ENCODE results near the gene GNPNAT1. TPM values are rescaled to one million over a fixed set of nuclear protein-coding genes. Genes with fewer than 3 reads are reported as not detected.

The GNPNAT1 gene
- total and polyA plus RNA-seq, 2 donors (not counting 3 experiments of a cell fraction or from before 2014, with no cell fraction given): 18.7 to 38.9 TPM

DNA sequence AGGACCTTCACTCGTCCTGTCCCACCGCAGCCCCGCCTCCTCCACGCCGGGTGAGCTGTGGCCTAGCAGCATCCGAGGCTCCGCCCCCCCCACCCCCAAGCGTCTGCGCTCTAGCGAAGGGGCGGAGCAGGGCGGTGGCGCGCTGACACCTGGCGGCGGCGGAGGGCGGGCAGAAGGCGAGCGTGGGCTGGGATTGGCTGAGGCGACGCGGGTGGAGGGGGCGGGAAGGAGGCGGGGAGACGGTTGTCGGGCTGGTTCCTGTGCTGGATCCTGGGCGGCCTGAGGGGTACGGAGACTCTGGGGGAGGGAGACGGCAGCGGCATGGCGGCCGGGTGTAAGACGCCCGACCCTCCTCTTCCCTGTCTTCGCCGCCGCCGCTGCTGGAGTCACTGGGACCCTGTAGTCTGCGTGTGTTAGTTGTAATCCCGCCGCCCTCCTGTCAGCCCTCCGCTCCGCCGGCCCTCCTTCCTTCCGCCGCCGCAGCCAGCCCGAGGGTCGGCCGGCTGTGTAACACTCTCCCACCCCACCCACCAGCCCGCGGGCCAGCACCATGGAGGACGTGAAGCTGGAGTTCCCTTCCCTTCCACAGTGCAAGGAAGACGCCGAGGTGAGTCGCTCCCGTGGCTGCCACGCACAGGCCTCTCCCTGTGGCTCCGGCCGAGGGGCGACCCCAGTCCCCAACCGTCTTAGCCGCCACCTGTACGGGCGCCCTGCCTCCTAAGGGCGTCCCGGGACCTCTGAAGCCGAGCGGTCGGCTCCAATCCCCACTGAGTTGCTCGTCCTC, 61.3 kb downstream of the GNPNAT1 start, which contains the start of gene STYX:
TSS of gene STYX (plus strand) at position 242 of the 784 bp plus-strand sequence. CDS start at position 551, 309 bp downstream.
- Histone ChIP-seq H3K9ac (replicated peaks; ENCODE audit: extremely low read depth, insufficient read depth, low read length) (peak within 1 kb of the TSS; percentile 70), H3K4me2 (ENCODE audit: insufficient read depth, low read length) (peak within 1 kb of the TSS; percentile 92), H4K20me1 (replicated peaks; ENCODE audit: control insufficient read depth, extremely low read depth, insufficient read depth, low read length) (no peaks in the 10 kb centered on the region), H2AFZ (ENCODE audit: low read depth, low read length) (peak within 1 kb of the TSS; percentile 85), H3K4me3 (replicated peaks in 1 of 3; ENCODE audit: insufficient read depth in 1 of 3, low read depth in 1 of 3, low read length in 3 of 3) (peak within 1 kb of the TSS; percentile 50 to 98 (median 88)), H3K27ac (ENCODE audit: insufficient read depth, low read depth, low read length) (peak within 1 kb of the TSS; percentile 29), H3K9me3 (replicated peaks; ENCODE audit: control insufficient read depth, insufficient read depth, low read length) (no peaks in the 10 kb centered on the region), H3K27me3 (ENCODE audit: control insufficient read depth in 2 of 2, insufficient read depth in 2 of 2, low read length in 2 of 2) (no peaks in the 10 kb centered on the region), H3K9me1 (replicated peaks; ENCODE audit: control insufficient read depth, extremely low read depth, insufficient read depth, low read length) (no peaks in the 10 kb centered on the region), H3K36me3 (ENCODE audit: control insufficient read depth in 2 of 2, extremely low read depth in 1 of 2, insufficient read depth in 2 of 2, low read length in 2 of 2) (peaks cover 0 to 8% of the 10 kb centered on the region in 2 experiments), H3K79me2 (ENCODE audit: control insufficient read depth, insufficient read depth, low read length) (peaks cover 16% of the 10 kb centered on the region), H3K4me1 (ENCODE audit: control insufficient read depth, extremely low read depth, insufficient read depth, low read length) (peaks cover 3% of the 10 kb centered on the region)
- intact Hi-C loops (cut with micrococcal nuclease) (loop anchor here (1.0 to 5.0 kb wide), 6 partner anchors 23 to 577 kb away; partner anchors contain the start of genes FERMT2, GNPNAT1, GPR137C and PSMC6), dilution Hi-C loops (cut with MboI; ENCODE audit: extremely low pct_ligation_motif_present, low sequenced_read_pairs) (no loop called here)
- peak; percentile 78 for TF ChIP-seq POLR2A (IDR thresholded peaks at IDR 0.05; ENCODE audit: low read depth, low read length)
- TF ChIP-seq MYC (IDR thresholded peaks at IDR 0.05; ENCODE audit: low read depth, low read length): no peak
- peak; percentile 79 for TF ChIP-seq POLR2AphosphoS5 (IDR thresholded peaks at IDR 0.05; ENCODE audit: insufficient read depth, low read depth, low read length)
- CTCF ChIA-PET: interaction anchor here (0.7 to 1.4 kb wide), 5 partner anchors 23 to 231 kb away, joined by 3 to 7 read pairs (median 3); partner anchors contain the start of genes FERMT2, GNPNAT1 and PSMC6
- DNase-seq (ENCODE audit: low read depth, low spot score) (peak; percentile 99), FAIRE-seq (peak; percentile 94)
- POLR2A ChIA-PET: interaction anchor here (0.8 to 1.2 kb wide), 3 partner anchors 18 to 61 kb away, joined by 4 to 8 read pairs (median 5); partner anchors contain the start of gene GNPNAT1
- TSS peak; percentile 64 for BruUV-seq (replicated peaks)

DNA sequence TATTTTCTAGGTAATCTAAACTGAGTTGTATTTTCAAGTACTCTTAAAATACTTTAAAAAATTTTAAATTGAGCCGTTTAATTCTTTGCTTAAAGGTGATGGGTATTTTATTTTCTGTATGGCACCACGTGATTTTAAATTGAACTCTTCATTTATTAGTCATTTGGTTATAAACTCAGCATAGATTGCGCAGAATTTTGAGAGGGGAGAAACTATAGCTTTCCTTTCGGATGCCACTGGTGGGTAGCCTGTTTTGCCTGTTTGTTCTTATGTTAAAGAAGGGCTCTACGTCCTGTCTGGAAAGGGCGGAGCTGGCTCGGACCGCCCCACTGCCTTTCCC, 61.9 kb downstream of the GNPNAT1 start:
- peaks cover 16% of the 10 kb centered on the region for H3K79me2 ChIP-seq (ENCODE audit: control insufficient read depth, insufficient read depth, low read length)
- H3K9ac ChIP-seq (replicated peaks; ENCODE audit: extremely low read depth, insufficient read depth, low read length): peak overlapping the region; percentile 45
- H3K36me3 ChIP-seq (ENCODE audit: control insufficient read depth in 2 of 2, extremely low read depth in 1 of 2, insufficient read depth in 2 of 2, low read length in 2 of 2): peaks cover 0 to 11% of the 10 kb centered on the region in 2 experiments
- DNase-seq (ENCODE audit: low read depth, low spot score) (no peak), FAIRE-seq (no peak)
- BruUV-seq (replicated peaks): no TSS peak
- H3K9me1 ChIP-seq (replicated peaks; ENCODE audit: control insufficient read depth, extremely low read depth, insufficient read depth, low read length): no peaks in the 10 kb centered on the region
- H3K27ac ChIP-seq (ENCODE audit: insufficient read depth, low read depth, low read length): no peak overlapping the region
- H4K20me1 ChIP-seq (replicated peaks; ENCODE audit: control insufficient read depth, extremely low read depth, insufficient read depth, low read length): no peaks in the 10 kb centered on the region
- no peak overlapping the region for H2AFZ ChIP-seq (ENCODE audit: low read depth, low read length)
- ChIA-PET POLR2A (interaction anchor here (0.5 to 1.2 kb wide), 3 partner anchors 15 to 62 kb away, joined by 3 to 8 read pairs (median 5); partner anchors contain the start of gene GNPNAT1), CTCF (interaction anchor here (0.7 to 1.0 kb wide), 4 partner anchors 22 to 231 kb away, joined by 3 to 5 read pairs (median 3); partner anchors contain the start of genes FERMT2, GNPNAT1 and PSMC6)
- H3K4me3 ChIP-seq (replicated peaks in 1 of 3; ENCODE audit: insufficient read depth in 1 of 3, low read depth in 1 of 3, low read length in 3 of 3): peak overlapping the region in 2 of 3 experiments; percentile 9 to 18
- no peaks in the 10 kb centered on the region for H3K9me3 ChIP-seq (replicated peaks; ENCODE audit: control insufficient read depth, insufficient read depth, low read length)
- dilution Hi-C loops (cut with MboI; ENCODE audit: extremely low pct_ligation_motif_present, low sequenced_read_pairs): no loop called here
- peaks cover 3% of the 10 kb centered on the region for H3K4me1 ChIP-seq (ENCODE audit: control insufficient read depth, extremely low read depth, insufficient read depth, low read length)
- TF ChIP-seq JUN (IDR thresholded peaks at IDR 0.05; ENCODE audit: borderline replicate concordance, insufficient read depth, insufficient read length, low read depth) (no peak), POLR2A (IDR thresholded peaks at IDR 0.05; ENCODE audit: low read depth, low read length) (no peak), EZH2 (IDR thresholded peaks at IDR 0.05; ENCODE audit: borderline replicate concordance, low read depth, low read length, severe bottlenecking) (no peak), MYC (IDR thresholded peaks at IDR 0.05; ENCODE audit: low read depth, low read length) (no peak), FOS (IDR thresholded peaks at IDR 0.05; ENCODE audit: borderline replicate concordance, insufficient read depth, low read length) (no peak), GATA2 (IDR thresholded peaks at IDR 0.05; ENCODE audit: insufficient read depth, insufficient read length, low read depth, low read length) (no peak), POLR2AphosphoS5 (IDR thresholded peaks at IDR 0.05; ENCODE audit: insufficient read depth, low read depth, low read length) (no peak)
- TF ChIP-seq, protein P1, sequence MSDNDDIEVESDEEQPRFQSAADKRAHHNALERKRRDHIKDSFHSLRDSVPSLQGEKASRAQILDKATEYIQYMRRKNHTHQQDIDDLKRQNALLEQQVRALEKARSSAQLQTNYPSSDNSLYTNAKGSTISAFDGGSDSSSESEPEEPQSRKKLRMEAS (IDR thresholded peaks at IDR 0.05; ENCODE audit: insufficient read depth, insufficient read length): no peak
- TF ChIP-seq, protein P2, sequence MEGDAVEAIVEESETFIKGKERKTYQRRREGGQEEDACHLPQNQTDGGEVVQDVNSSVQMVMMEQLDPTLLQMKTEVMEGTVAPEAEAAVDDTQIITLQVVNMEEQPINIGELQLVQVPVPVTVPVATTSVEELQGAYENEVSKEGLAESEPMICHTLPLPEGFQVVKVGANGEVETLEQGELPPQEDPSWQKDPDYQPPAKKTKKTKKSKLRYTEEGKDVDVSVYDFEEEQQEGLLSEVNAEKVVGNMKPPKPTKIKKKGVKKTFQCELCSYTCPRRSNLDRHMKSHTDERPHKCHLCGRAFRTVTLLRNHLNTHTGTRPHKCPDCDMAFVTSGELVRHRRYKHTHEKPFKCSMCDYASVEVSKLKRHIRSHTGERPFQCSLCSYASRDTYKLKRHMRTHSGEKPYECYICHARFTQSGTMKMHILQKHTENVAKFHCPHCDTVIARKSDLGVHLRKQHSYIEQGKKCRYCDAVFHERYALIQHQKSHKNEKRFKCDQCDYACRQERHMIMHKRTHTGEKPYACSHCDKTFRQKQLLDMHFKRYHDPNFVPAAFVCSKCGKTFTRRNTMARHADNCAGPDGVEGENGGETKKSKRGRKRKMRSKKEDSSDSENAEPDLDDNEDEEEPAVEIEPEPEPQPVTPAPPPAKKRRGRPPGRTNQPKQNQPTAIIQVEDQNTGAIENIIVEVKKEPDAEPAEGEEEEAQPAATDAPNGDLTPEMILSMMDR (IDR thresholded peaks at IDR 0.05; ENCODE audit: extremely low read depth in 1 of 2, insufficient read depth in 1 of 2, low read depth in 1 of 2, low read length in 2 of 2): no peak
- no peaks in the 10 kb centered on the region for H3K27me3 ChIP-seq (ENCODE audit: control insufficient read depth in 2 of 2, insufficient read depth in 2 of 2, low read length in 2 of 2)
- H3K4me2 ChIP-seq (ENCODE audit: insufficient read depth, low read length): peak overlapping the region; percentile 72
- intact Hi-C loops (cut with micrococcal nuclease): loop anchor here (1.0 kb wide), 1 partner anchor 62 kb away; the partner anchor contains the start of gene GNPNAT1
